A673 (cell line): ENCODE results near the gene AHRR. TPM values are rescaled to one million over a fixed set of nuclear protein-coding genes. Genes with fewer than 3 reads are reported as not detected.

Source experiments
- BruUV-seq: library from RNA; stranded (reverse); fragments of 400-500 nt; replicated peaks from 2 replicates; lab custom pipeline; 2021; lab: Mats Ljungman, UMichigan
- CTCF ChIA-PET: fragments of 300-600 bp; sonication (Branson Sonifier 250); formaldehyde crosslinking; loops from one replicate; lab custom pipeline; 2022; ENCODE audit warnings: antibody characterized with exemption; lab: Charles Lee
- POLR2A ChIA-PET: fragments of 300-600 bp; sonication (Branson Sonifier 250); formaldehyde crosslinking; loops from one replicate; lab custom pipeline; 2022; ENCODE audit warnings: antibody characterized with exemption; ENCODE audit not compliant: low non-redundant PET; lab: Charles Lee
- DNase-seq: peaks from one replicate; pipeline ENCODE4 v3.0.0-alpha.2; 2015; ENCODE audit warnings: low spot score
- H3K27ac ChIP-seq: fragments of 200-600 bp; sonication (generic); 2 replicates; pipeline ENCODE4 v1.5.1; 2016; ENCODE audit warnings: mixed run types, low read depth, mild to moderate bottlenecking, mixed read lengths, antibody characterized with exemption, low read length; ENCODE audit not compliant: poor library complexity, severe bottlenecking
- H3K27me3 ChIP-seq: fragments of 200-600 bp; sonication (generic); replicated peaks from 2 replicates; pipeline ENCODE4 v1.6.1; 2017; ENCODE audit warnings: mixed run types, low read depth, mild to moderate bottlenecking, mixed read lengths, antibody characterized with exemption, low read length; ENCODE audit not compliant: insufficient read depth, poor library complexity
- H3K36me3 ChIP-seq: fragments of 200-600 bp; sonication (generic); 2 replicates; pipeline ENCODE4 v1.6.1; 2016; ENCODE audit warnings: mixed run types, mild to moderate bottlenecking, mixed read lengths, antibody characterized with exemption, low read length; ENCODE audit not compliant: insufficient read depth, poor library complexity, severe bottlenecking
- H3K4me1 ChIP-seq: fragments of 200-600 bp; sonication (generic); 2 replicates; pipeline ENCODE4 v1.6.1; 2017; ENCODE audit warnings: mixed run types, mild to moderate bottlenecking, mixed read lengths, antibody characterized with exemption, low read length; ENCODE audit not compliant: insufficient read depth, poor library complexity, severe bottlenecking
- H3K4me3 ChIP-seq: fragments of 200-600 bp; sonication (generic); 2 replicates; pipeline ENCODE4 v1.5.1; 2016; ENCODE audit warnings: low read depth, mixed run types, mild to moderate bottlenecking, mixed read lengths, low read length; ENCODE audit not compliant: poor library complexity, severe bottlenecking
- H3K9me3 ChIP-seq: fragments of 200-600 bp; sonication (generic); 2 replicates; pipeline ENCODE4 v1.6.1; 2016; ENCODE audit warnings: mixed run types, low read depth, mild to moderate bottlenecking, mixed read lengths, antibody characterized with exemption, low read length; ENCODE audit not compliant: poor library complexity, severe bottlenecking
- EZH2 ChIP-seq: fragments of 200-600 bp; sonication (generic); IDR thresholded peaks from 2 replicates; pipeline ENCODE4 v1.6.1; 2017; ENCODE audit warnings: borderline replicate concordance, low read depth, mild to moderate bottlenecking, mixed read lengths, antibody characterized with exemption, low read length; ENCODE audit not compliant: poor library complexity, severe bottlenecking
- intact Hi-C: fragments of 100-400 bp; cut with micrococcal nuclease; formaldehyde crosslinking; loops from one replicate; pipeline ENCODE4 v1.10.0; 2022; ENCODE audit not compliant: unreplicated experiment
- total RNA-seq: library from RNA; stranded (reverse); gene quantifications from 2 replicates; pipeline ENCODE4 v1.2.3, GENCODE V29; 2021
- TF ChIP-seq, protein P1 (sequence below): fragments of 300-800, 200-600 bp; sonication (generic); conservative IDR thresholded peaks from 2 replicates; pipeline ENCODE4 v1.5.1; 2017; ENCODE audit warnings: low read depth, mild to moderate bottlenecking, antibody characterized with exemption, low read length, moderate library complexity, mixed read lengths

Gene AHRR
- total RNA-seq, 1 experiment from 2014 or later = 2.2 TPM

DNA sequence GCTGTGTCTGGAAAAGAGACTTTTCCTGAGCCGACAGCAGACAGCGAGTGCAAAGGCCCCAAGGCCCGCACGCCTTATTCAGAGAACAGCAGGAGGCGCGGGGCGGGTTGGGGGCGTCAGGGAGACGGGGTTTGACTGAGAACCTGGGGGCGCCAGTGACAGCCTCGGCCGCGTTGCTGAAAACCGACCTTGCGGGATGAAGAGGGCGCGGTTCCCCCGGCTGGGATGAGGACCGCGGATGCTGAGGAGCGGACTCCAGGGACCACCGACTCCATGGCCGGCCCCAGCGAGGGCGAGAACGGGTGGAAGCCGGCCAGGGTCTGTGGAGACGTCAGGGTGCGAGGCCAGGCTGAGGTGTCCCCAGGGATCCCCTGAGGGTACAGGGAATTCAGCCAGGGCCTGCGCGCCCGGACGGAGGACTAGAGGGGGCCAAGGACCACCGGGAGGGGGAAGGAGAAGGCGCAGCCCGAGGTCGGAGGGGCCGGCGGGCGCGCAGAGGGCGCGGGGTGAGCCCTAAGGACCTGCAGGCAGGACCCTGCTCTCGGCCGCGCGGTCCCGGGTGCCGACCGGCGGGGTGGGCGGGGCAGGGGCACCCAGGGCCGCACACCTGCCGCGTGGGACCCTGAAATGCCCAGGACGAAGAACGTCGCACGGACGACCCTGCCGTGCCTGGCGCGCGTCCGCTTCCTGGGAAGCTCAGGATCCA lies 837 bp upstream of the AHRR start:
- intact Hi-C loops = no loop called here
- BruUV-seq = no TSS peak
- Histone ChIP-seq H3K36me3 (peaks cover 6% of the 10 kb centered on the region), H3K4me3 (peak overlapping the region; percentile 48), H3K4me1 (peaks cover 16% of the 10 kb centered on the region), H3K27ac (no peak overlapping the region), H3K27me3 (peaks cover 36% of the 10 kb centered on the region), H3K9me3 (no peaks in the 10 kb centered on the region)
- POLR2A ChIA-PET = no interaction called here
- TF ChIP-seq, protein P1, sequence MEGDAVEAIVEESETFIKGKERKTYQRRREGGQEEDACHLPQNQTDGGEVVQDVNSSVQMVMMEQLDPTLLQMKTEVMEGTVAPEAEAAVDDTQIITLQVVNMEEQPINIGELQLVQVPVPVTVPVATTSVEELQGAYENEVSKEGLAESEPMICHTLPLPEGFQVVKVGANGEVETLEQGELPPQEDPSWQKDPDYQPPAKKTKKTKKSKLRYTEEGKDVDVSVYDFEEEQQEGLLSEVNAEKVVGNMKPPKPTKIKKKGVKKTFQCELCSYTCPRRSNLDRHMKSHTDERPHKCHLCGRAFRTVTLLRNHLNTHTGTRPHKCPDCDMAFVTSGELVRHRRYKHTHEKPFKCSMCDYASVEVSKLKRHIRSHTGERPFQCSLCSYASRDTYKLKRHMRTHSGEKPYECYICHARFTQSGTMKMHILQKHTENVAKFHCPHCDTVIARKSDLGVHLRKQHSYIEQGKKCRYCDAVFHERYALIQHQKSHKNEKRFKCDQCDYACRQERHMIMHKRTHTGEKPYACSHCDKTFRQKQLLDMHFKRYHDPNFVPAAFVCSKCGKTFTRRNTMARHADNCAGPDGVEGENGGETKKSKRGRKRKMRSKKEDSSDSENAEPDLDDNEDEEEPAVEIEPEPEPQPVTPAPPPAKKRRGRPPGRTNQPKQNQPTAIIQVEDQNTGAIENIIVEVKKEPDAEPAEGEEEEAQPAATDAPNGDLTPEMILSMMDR = no peak
- TF ChIP-seq EZH2 = peak; percentile 15
- DNase-seq = no peak
- CTCF ChIA-PET = interaction anchor here (0.8 to 1.0 kb wide), 2 partner anchors 105 to 132 kb away, joined by 3 read pairs; no protein-coding TSS in a partner anchor

DNA sequence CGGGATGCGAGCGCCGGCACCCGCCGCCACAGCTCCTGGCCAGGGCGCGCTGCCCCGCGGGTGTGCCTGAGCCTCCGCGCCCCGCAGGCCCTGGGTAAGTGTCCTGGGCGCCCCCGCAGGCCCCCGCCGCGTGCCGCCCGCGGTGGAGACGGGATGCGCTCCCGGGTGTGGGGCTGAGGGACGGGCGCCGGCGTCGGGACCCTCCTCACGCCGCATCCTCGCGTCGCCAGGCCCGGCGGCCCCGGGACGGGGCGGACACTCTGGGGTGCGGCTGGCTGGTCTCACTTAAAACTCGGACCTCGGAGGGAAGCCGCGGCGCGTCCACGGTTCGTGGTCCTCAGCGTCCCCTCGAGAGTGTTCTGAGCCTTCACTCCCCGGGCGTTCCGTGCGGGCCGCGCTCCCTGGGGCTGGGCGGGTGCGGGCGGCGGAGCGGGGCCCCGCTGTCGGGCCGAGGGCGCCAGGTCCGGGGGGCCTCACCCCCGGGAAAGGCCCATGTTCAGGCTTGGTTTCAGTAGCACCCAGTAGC lies 275 bp downstream of the AHRR start:
- intact Hi-C loops = no loop called here
- DNase-seq = no peak

DNA sequence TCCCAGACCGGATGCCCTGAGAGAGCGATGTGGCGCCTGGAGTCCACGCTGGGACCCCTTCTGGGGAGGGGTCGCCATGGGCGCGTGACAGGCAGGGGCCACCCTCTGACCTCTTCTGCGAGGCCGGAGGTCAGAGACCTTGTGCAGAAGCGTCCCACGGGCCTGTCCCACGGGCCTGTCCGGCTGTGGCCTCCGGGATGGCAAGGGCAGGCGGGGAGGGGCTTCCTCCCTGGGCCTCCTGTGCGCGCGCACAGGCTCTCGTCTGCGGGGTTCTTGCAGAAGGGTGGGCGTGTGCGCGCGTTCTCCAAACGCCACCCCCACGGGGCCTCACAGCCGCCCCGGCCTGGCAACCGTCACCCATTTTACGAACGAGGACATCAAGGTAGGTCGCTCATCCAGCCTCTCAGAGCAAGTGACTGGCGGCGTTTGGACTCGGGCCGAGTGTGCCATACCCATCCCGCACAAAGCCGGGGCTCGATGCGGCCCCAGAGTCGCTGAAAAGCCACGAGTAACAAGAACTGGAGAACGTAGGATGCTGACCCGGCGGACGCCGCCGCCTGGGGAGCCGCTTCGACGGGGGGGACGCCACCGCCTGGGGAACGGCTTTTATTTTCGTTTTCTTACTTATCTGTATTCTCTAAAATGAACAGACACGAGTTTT lies 897 bp downstream of the AHRR start:
- ChIA-PET CTCF (no interaction called here), POLR2A (no interaction called here)
- Histone ChIP-seq H3K4me1 (peaks cover 10% of the 10 kb centered on the region), H3K27me3 (peaks cover 36% of the 10 kb centered on the region), H3K9me3 (no peaks in the 10 kb centered on the region), H3K4me3 (peak overlapping the region; percentile 48), H3K27ac (no peak overlapping the region), H3K36me3 (no peaks in the 10 kb centered on the region)
- BruUV-seq = no TSS peak
- DNase-seq = no peak
- TF ChIP-seq, protein P1 = no peak
- no peak for TF ChIP-seq EZH2
- intact Hi-C loops = no loop called here

More for the DNA sequence above, 275 bp downstream of the AHRR start:
- ChIA-PET POLR2A (interaction anchor here (0.6 kb wide), 1 partner anchor 11 kb away, joined by 3 read pairs; no protein-coding TSS in a partner anchor), CTCF (no interaction called here)
- Histone ChIP-seq H3K4me1 (peaks cover 16% of the 10 kb centered on the region), H3K27ac (no peak overlapping the region), H3K4me3 (peak overlapping the region; percentile 48), H3K36me3 (no peaks in the 10 kb centered on the region), H3K27me3 (peaks cover 36% of the 10 kb centered on the region), H3K9me3 (no peaks in the 10 kb centered on the region)
- BruUV-seq = no TSS peak
- TF ChIP-seq, protein P1 = no peak
- peak; percentile 11 for TF ChIP-seq EZH2
